Sigmoid colon (tissue), 4 donors: ENCODE measurements around the gene CBX2.

Experiments used
- CTCF ChIP-seq, 4 experiments: fragments of 450-650 bp in 3 of 4; fragments of 200-600 bp in 1 of 4; IDR thresholded peaks; one replicate each; pipeline ENCODE4 v1.5.1; 2016 to 2019; ENCODE audit warnings: antibody characterized with exemption in 4 of 4, mild to moderate bottlenecking in 3 of 4, moderate library complexity in 2 of 4
- EP300 ChIP-seq, 4 donors: sonication (generic); formaldehyde crosslinking; IDR thresholded peaks; one replicate each; pipeline ENCODE4 v1.6.1; 2017; ENCODE audit warnings: antibody characterized with exemption in 4 of 4
- POLR2A ChIP-seq, 2 donors: fragments of 450-650 bp; IDR thresholded peaks; one replicate each; pipeline ENCODE4 v1.6.1; 2016; ENCODE audit warnings: antibody characterized with exemption in 2 of 2, mild to moderate bottlenecking in 2 of 2, moderate library complexity in 2 of 2
- POLR2AphosphoS5 ChIP-seq, 4 donors: sonication (generic); formaldehyde crosslinking; IDR thresholded peaks; one replicate each; pipeline ENCODE4 v1.6.1; 2017; ENCODE audit warnings: antibody characterized with exemption in 4 of 4

GRCh38 chr17:79796444-79796762 is 18.5 kb downstream of the CBX2 start:
- TF ChIP-seq CTCF (IDR thresholded peaks at IDR 0.05) (no peak), POLR2A (IDR thresholded peaks at IDR 0.05) (no peak), POLR2AphosphoS5 (IDR thresholded peaks at IDR 0.05) (no peak), EP300 (IDR thresholded peaks at IDR 0.05) (no peak)
